Activated CD8-positive, alpha-beta T cell treated with anti-CD3 and anti-CD28 coated beads for 36 hours (primary cell): ENCODE measurements around the gene ATG16L2. TPM values are rescaled to one million over a fixed set of nuclear protein-coding genes. Genes with fewer than 3 reads are reported as not detected.
A peak's percentile ranks its signal among the peaks of the same experiment; 100 is the strongest.
"Not testable (repeated sequence)": the region's sequence is repeated elsewhere in the genome, so short reads cannot be mapped to it uniquely, and the experiment has no call there.

Experiments used
- ATAC-seq: fragments of 200-7000 bp; cut with Tn5 transposase; one replicate; pipeline ENCODE4 v1.10.0; 2021; ENCODE audit warnings: mild to moderate bottlenecking, moderate library complexity
- CTCF ChIA-PET: fragments of 350-600 bp; sonication (Branson Sonifier 250); formaldehyde crosslinking; loops from one replicate; lab custom pipeline; 2021; ENCODE audit warnings: antibody characterized with exemption; lab: Charles Lee
- POLR2A ChIA-PET: fragments of 350-600 bp; sonication (Branson Sonifier 250); formaldehyde crosslinking; loops from one replicate; lab custom pipeline; 2021; ENCODE audit warnings: antibody characterized with exemption; lab: Charles Lee
- DNase-seq: peaks from one replicate; pipeline ENCODE4 v3.0.0-alpha.2; 2020
- H3K27ac Mint-ChIP-seq: one replicate; pipeline ENCODE4 v1.8.0; 2021; ENCODE audit warnings: mild to moderate bottlenecking, mixed read lengths
- H3K27me3 Mint-ChIP-seq: one replicate; pipeline ENCODE4 v1.8.0; 2021; ENCODE audit warnings: mixed read lengths
- H3K36me3 Mint-ChIP-seq: one replicate; pipeline ENCODE4 v1.8.0; 2021; ENCODE audit warnings: low read depth, mixed read lengths
- H3K4me1 Mint-ChIP-seq: one replicate; pipeline ENCODE4 v1.8.0; 2021; ENCODE audit warnings: low read depth, mixed read lengths
- H3K4me3 Mint-ChIP-seq: one replicate; pipeline ENCODE4 v1.8.0; 2021; ENCODE audit warnings: mild to moderate bottlenecking, moderate library complexity, mixed read lengths
- H3K9me3 Mint-ChIP-seq: one replicate; pipeline ENCODE4 v1.8.0; 2021; ENCODE audit warnings: mixed read lengths
- intact Hi-C: fragments of 100-400 bp; cut with micrococcal nuclease; formaldehyde crosslinking; loops from one replicate; pipeline ENCODE4 v1.10.0; 2022
- total RNA-seq, 2 experiments: library from RNA; stranded (reverse); gene quantifications; one replicate each; pipeline ENCODE4 v1.2.3, GENCODE V29; 2021
- TF ChIP-seq, protein P1 (sequence below): fragments of 200-600 bp; IDR thresholded peaks from one replicate; pipeline ENCODE4 v1.8.0; 2022; ENCODE audit warnings: antibody characterized with exemption, mild to moderate bottlenecking

ATG16L2 gene
- total RNA-seq, 2 experiments from 2014 or later: 70.8 to 71.4 TPM

DNA sequence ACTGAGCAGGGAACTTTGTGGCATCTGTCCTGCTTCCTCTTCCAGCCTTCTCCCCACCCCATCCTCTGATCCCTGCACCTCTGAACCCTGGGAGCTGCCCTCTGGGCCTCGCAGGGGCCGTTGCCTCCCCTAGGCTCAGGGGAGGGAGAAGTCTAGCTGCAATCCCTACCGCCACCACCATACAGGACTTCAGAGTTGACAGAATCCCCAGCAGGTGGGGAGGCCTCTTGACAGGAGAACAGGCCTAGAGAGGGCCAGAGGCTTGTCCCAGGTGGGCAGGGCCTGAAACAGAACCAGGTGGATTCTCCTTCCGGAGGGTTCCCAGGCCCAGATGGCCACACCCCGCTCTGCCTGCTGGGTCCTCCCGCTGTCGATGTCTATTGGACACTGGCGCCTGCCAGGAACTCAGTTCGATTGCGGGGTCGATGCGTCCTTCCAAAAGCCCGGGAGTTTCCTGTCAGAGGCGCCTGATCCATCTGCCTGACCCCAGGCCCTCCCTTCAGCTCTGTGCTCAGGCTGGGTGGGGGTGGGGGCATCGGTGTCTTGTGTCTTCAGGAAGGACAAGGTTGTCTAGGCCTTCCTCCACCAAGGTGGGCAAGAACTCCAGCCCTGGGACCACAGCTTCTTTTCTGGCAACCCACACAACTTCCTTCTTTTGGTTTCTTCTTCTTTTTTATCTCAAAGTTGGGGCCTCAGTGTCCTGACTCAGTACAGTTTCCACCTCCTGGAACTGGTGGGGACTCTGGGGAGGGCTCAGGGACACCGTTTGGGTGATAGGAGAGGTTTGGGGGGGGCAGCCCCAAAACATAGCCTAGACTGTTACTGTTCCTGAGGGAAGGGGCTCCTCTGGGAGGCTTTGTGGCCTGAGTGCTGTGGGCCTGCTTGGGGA, 26.8 kb upstream of the ATG16L2 start:
- Mint-ChIP-seq H3K27me3 (no peaks in the 10 kb centered on the region), H3K27ac (peak overlapping the region; percentile 75), H3K36me3 (no peaks in the 10 kb centered on the region), H3K4me3 (no peak overlapping the region), H3K4me1 (peaks cover 28% of the 10 kb centered on the region), H3K9me3 (no peaks in the 10 kb centered on the region)
- TF ChIP-seq, protein P1, sequence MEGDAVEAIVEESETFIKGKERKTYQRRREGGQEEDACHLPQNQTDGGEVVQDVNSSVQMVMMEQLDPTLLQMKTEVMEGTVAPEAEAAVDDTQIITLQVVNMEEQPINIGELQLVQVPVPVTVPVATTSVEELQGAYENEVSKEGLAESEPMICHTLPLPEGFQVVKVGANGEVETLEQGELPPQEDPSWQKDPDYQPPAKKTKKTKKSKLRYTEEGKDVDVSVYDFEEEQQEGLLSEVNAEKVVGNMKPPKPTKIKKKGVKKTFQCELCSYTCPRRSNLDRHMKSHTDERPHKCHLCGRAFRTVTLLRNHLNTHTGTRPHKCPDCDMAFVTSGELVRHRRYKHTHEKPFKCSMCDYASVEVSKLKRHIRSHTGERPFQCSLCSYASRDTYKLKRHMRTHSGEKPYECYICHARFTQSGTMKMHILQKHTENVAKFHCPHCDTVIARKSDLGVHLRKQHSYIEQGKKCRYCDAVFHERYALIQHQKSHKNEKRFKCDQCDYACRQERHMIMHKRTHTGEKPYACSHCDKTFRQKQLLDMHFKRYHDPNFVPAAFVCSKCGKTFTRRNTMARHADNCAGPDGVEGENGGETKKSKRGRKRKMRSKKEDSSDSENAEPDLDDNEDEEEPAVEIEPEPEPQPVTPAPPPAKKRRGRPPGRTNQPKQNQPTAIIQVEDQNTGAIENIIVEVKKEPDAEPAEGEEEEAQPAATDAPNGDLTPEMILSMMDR: no peak
- ATAC-seq (peak; percentile 72), DNase-seq (peak; percentile 47)
- CTCF ChIA-PET: interaction anchor here (1.1 to 2.2 kb wide), 5 partner anchors 9 to 316 kb away, joined by 3 to 5 read pairs (median 4); no protein-coding TSS in a partner anchor
- intact Hi-C loops: no loop called here
- POLR2A ChIA-PET: interaction anchor here (0.6 to 1.3 kb wide), 6 partner anchors 37 to 553 kb away, joined by 3 to 4 read pairs (median 3); no protein-coding TSS in a partner anchor

DNA sequence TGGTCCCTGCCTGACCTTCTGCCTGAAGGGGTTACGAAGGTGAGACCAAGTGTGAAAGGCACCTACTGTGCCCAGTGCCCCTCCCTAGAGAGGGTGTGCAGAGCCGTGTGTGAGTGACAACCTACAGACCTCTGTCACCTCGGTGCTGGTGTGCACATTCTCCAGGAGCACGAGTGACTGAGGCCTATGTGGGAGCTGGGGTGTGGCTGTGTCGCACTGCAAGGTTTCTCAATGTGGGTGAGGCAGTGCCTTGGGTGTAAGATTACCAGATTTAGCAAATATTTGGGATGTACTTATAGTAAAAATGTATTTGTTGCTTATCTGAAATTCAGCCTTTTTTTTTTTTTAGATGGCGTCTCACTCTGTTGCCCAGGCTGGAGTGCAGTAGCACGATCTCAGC, 26.0 kb upstream of the ATG16L2 start:
- TF ChIP-seq, protein P1: no peak
- Mint-ChIP-seq H3K36me3 (no peaks in the 10 kb centered on the region), H3K27me3 (no peaks in the 10 kb centered on the region), H3K9me3 (no peaks in the 10 kb centered on the region), H3K4me3 (no peak overlapping the region), H3K27ac (no peak overlapping the region), H3K4me1 (peaks cover 27% of the 10 kb centered on the region)
- no peak for DNase-seq
- intact Hi-C loops: no loop called here
- ChIA-PET POLR2A (interaction anchor here (1.1 kb wide), 1 partner anchor 49 kb away, joined by 3 read pairs; no protein-coding TSS in a partner anchor), CTCF (interaction anchor here (1.2 to 2.2 kb wide), 4 partner anchors 9 to 317 kb away, joined by 3 to 5 read pairs (median 4); no protein-coding TSS in a partner anchor)
- no peak for ATAC-seq

DNA sequence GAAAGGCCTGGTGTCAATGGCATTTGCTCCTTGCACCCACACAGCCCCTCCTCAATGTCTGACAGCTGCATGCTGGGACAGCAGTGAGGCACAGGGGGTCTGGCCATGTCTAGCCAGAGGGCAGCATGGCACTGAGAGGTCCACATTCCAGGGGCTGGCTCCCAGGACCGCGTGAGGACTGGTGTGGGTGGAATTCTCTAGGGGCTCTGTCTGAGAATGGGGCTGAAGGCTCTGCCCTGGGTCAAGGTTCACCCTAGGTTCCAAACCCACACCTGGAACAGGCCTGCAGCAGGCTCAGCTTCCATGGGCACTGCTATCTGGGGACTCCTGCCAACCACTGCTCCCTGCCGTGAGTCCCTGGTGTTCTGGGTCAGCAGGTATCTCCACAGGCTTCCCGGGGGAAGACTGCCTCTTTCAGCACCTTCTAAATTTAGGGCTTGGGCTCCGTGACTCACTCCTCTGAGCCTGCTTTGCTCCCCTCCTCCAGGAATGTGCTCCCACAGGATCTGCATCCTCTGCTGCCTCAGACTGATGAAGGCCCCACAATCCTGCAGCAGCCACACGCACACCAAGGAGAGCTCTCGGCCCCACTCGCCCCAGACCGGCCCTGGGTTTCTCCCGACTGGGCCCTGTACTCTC, 24.6 kb upstream of the ATG16L2 start:
- peaks cover 33% of the 10 kb centered on the region for H3K4me1 Mint-ChIP-seq
- H3K36me3 Mint-ChIP-seq: no peaks in the 10 kb centered on the region
- CTCF ChIA-PET: interaction anchor here (1.0 to 1.7 kb wide), 3 partner anchors 9 to 64 kb away, joined by 3 to 6 read pairs (median 4); no protein-coding TSS in a partner anchor
- POLR2A ChIA-PET: no interaction called here
- no peaks in the 10 kb centered on the region for H3K9me3 Mint-ChIP-seq
- DNase-seq (no peak), ATAC-seq (no peak)
- TF ChIP-seq, protein P1: no peak
- H3K27me3 Mint-ChIP-seq: no peaks in the 10 kb centered on the region
- intact Hi-C loops: no loop called here
- no peak overlapping the region for H3K4me3 Mint-ChIP-seq
- no peak overlapping the region for H3K27ac Mint-ChIP-seq

DNA sequence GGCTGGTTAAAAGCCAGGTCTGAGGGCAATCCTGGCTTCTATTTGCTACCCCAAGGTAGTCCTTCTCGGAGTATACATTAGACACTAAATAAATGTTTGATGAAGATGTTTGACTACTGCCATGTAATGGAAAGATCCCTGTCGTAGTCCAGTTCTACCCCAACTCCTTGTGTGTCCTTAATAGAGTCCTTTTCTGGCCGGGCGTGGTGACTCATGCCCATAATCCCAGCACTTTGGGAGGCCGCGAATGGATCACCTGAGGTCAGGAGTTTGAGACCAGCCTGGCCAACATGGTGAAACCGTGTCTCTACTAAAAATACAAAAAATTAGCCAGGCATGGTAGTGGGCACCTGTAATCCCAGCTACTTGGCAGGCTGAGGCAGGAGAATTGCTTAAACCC, 23.0 kb upstream of the ATG16L2 start:
- H3K36me3 Mint-ChIP-seq, H3K9me3 Mint-ChIP-seq, intact Hi-C loops, CTCF ChIA-PET, H3K27me3 Mint-ChIP-seq, H3K27ac Mint-ChIP-seq, DNase-seq, ATAC-seq, H3K4me3 Mint-ChIP-seq: not testable (repeated sequence)
- H3K4me1 Mint-ChIP-seq: peaks cover 35% of the 10 kb centered on the region
- POLR2A ChIA-PET: interaction anchor here (1.6 kb wide), 1 partner anchor 8 kb away, joined by 7 read pairs; no protein-coding TSS in a partner anchor

DNA sequence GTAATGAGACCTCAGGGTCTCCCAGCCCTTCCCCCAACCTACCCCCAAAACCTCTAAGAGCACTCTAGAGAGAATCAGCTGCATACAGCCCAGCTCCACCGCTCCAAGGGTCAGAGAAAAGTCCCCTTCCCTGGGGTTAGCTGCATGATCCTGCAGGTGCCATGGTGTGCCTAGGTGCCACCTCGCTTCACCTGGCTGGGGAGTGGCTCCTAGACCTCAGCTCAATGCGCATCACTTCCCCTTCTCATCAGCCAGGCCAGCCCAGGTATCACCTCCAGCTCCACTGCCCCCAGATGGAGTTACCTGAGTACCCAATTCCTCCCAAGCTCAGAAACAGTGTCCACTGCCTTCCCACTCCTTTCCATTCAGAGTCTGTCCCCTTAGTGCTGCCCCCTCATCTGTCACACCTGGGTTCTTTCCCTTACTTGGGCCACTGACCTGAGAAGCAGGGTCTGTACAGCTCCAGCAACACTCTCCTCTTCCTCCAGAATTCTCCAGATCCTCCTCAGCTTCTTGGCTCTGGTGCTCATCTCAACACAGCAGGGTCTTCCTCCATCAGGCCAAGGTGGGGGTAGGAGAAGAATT, 21.7 kb upstream of the ATG16L2 start:
- intact Hi-C loops: loop anchor here (1.0 kb wide), 1 partner anchor 67 kb away; no protein-coding TSS in a partner anchor
- Mint-ChIP-seq H3K9me3 (no peaks in the 10 kb centered on the region), H3K4me3 (no peak overlapping the region), H3K36me3 (no peaks in the 10 kb centered on the region), H3K4me1 (peaks cover 26% of the 10 kb centered on the region), H3K27ac (peak overlapping the region; percentile 100), H3K27me3 (no peaks in the 10 kb centered on the region)
- POLR2A ChIA-PET: interaction anchor here (0.5 to 3.7 kb wide), 11 partner anchors 10 to 328 kb away, joined by 3 to 23 read pairs (median 5); partner anchors contain the start of gene ATG16L2
- CTCF ChIA-PET: interaction anchor here (0.8 to 4.0 kb wide), 17 partner anchors 9 to 386 kb away, joined by 3 to 99 read pairs (median 6); partner anchors contain the start of gene ATG16L2
- TF ChIP-seq, protein P1: no peak
- no peak for ATAC-seq
- no peak for DNase-seq
